ENCODE results near the gene SORCS1. TPM values are rescaled to one million over a fixed set of nuclear protein-coding genes. Genes with fewer than 3 reads are reported as not detected.

Gene SORCS1
- polyA plus RNA-seq, 1 donor (not counting 4 experiments of a cell fraction or from before 2014, with no cell fraction given), result not detected

DNA sequence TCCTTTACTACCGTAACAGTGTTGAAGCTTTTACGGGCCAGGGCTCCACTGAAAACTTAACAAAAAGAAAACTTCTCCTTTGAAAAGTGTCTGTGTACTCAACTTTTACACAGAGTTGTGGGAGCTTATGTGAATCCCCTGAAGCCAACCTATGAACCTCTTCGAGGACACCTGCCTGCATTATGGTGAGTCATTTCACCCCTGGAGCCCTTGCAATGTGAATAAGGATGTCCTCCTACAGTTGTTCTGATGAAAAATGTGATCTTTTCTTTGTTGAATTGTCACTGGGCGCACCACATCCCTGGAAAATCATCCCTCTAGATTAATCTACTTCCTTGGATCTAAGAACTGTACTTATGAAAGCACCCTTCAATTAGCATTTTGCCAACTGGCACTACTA lies 93.2 kb downstream of the SORCS1 start:
- H3K9me3 ChIP-seq (ENCODE audit: control insufficient read depth, low read depth, low read length), result peaks cover 2% of the 10 kb centered on the region
- H3K4me1 ChIP-seq (ENCODE audit: control insufficient read depth, extremely low read depth, insufficient read depth, low read length), result no peaks in the 10 kb centered on the region
- no peaks in the 10 kb centered on the region for H3K9me1 ChIP-seq (ENCODE audit: control insufficient read depth, extremely low read depth, insufficient read depth, low read length)
- FAIRE-seq (no peak), DNase-seq (ENCODE audit: low read depth, low spot score) (no peak)
- dilution Hi-C loops (cut with MboI; ENCODE audit: extremely low pct_ligation_motif_present, low sequenced_read_pairs), result no loop called here
- H3K27ac ChIP-seq (ENCODE audit: control insufficient read depth, insufficient read depth, low read length), result no peak overlapping the region
- no peak overlapping the region for H3K4me3 ChIP-seq (ENCODE audit: control insufficient read depth in 2 of 3, extremely low read depth in 1 of 3, insufficient read depth in 2 of 3, low read depth in 1 of 3, low read length in 3 of 3)
- no peak overlapping the region for H3K9ac ChIP-seq (ENCODE audit: control insufficient read depth, extremely low read depth, insufficient read depth, low read length)
- TF ChIP-seq, protein P1, sequence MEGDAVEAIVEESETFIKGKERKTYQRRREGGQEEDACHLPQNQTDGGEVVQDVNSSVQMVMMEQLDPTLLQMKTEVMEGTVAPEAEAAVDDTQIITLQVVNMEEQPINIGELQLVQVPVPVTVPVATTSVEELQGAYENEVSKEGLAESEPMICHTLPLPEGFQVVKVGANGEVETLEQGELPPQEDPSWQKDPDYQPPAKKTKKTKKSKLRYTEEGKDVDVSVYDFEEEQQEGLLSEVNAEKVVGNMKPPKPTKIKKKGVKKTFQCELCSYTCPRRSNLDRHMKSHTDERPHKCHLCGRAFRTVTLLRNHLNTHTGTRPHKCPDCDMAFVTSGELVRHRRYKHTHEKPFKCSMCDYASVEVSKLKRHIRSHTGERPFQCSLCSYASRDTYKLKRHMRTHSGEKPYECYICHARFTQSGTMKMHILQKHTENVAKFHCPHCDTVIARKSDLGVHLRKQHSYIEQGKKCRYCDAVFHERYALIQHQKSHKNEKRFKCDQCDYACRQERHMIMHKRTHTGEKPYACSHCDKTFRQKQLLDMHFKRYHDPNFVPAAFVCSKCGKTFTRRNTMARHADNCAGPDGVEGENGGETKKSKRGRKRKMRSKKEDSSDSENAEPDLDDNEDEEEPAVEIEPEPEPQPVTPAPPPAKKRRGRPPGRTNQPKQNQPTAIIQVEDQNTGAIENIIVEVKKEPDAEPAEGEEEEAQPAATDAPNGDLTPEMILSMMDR (optimal IDR thresholded peaks at IDR 0.05 in 1 of 3, IDR thresholded peaks at IDR 0.05 in 1 of 3, conservative IDR thresholded peaks at IDR 0.05 in 1 of 3; ENCODE audit: extremely low read depth in 1 of 3, insufficient read depth in 2 of 3, low read length in 3 of 3), result no peak
- no peak for TF ChIP-seq EZH2 (IDR thresholded peaks at IDR 0.05; ENCODE audit: low read length)
- no peaks in the 10 kb centered on the region for H3K79me2 ChIP-seq (ENCODE audit: control insufficient read depth, insufficient read depth, low read length)
- no peak overlapping the region for H2AFZ ChIP-seq (ENCODE audit: control insufficient read depth, low read length)
- no peak overlapping the region for H3K4me2 ChIP-seq (ENCODE audit: control insufficient read depth, extremely low read depth, insufficient read depth, low read depth, low read length)
- no peaks in the 10 kb centered on the region for H4K20me1 ChIP-seq (ENCODE audit: control insufficient read depth, extremely low read depth, insufficient read depth, low read length)
- no peaks in the 10 kb centered on the region for H3K27me3 ChIP-seq (ENCODE audit: control insufficient read depth, extremely low read depth, insufficient read depth, low read length)
- no peaks in the 10 kb centered on the region for H3K36me3 ChIP-seq (ENCODE audit: control insufficient read depth in 2 of 2, extremely low read depth in 1 of 2, insufficient read depth in 2 of 2, low read length in 2 of 2)

DNA sequence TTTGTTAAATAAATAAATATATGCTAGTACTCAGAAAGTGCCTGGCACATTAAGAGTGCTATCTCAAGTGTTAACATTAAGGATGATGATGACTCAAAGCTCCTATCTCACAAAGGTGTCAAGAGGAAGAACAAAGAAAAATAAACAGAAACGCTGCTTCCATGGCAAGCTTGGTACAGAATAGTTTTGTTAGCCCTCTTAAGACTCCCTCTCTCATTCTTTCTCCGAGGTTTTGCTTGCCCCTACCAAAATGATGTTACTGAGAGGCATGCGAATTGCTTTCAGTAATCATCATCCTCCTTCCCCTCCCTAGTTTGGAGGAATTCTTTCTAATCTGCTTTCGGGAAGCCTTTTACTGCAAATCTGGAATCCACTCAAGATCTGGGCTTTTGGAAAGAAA lies 96.7 kb downstream of the SORCS1 start:
- H4K20me1 ChIP-seq (ENCODE audit: control insufficient read depth, extremely low read depth, insufficient read depth, low read length), result no peaks in the 10 kb centered on the region
- no peaks in the 10 kb centered on the region for H3K4me1 ChIP-seq (ENCODE audit: control insufficient read depth, extremely low read depth, insufficient read depth, low read length)
- no peak overlapping the region for H2AFZ ChIP-seq (ENCODE audit: control insufficient read depth, low read length)
- H3K4me2 ChIP-seq (ENCODE audit: control insufficient read depth, extremely low read depth, insufficient read depth, low read depth, low read length), result no peak overlapping the region
- H3K27me3 ChIP-seq (ENCODE audit: control insufficient read depth, extremely low read depth, insufficient read depth, low read length), result no peaks in the 10 kb centered on the region
- H3K27ac ChIP-seq (ENCODE audit: control insufficient read depth, insufficient read depth, low read length), result no peak overlapping the region
- no peak overlapping the region for H3K4me3 ChIP-seq (ENCODE audit: control insufficient read depth in 2 of 3, extremely low read depth in 1 of 3, insufficient read depth in 2 of 3, low read depth in 1 of 3, low read length in 3 of 3)
- H3K79me2 ChIP-seq (ENCODE audit: control insufficient read depth, insufficient read depth, low read length), result no peaks in the 10 kb centered on the region
- no peak overlapping the region for H3K9ac ChIP-seq (ENCODE audit: control insufficient read depth, extremely low read depth, insufficient read depth, low read length)
- no peaks in the 10 kb centered on the region for H3K9me3 ChIP-seq (ENCODE audit: control insufficient read depth, low read depth, low read length)
- no peaks in the 10 kb centered on the region for H3K36me3 ChIP-seq (ENCODE audit: control insufficient read depth in 2 of 2, extremely low read depth in 1 of 2, insufficient read depth in 2 of 2, low read length in 2 of 2)
- TF ChIP-seq, protein P1 (optimal IDR thresholded peaks at IDR 0.05 in 1 of 3, IDR thresholded peaks at IDR 0.05 in 1 of 3, conservative IDR thresholded peaks at IDR 0.05 in 1 of 3; ENCODE audit: extremely low read depth in 1 of 3, insufficient read depth in 2 of 3, low read length in 3 of 3), result no peak
- no peak for TF ChIP-seq EZH2 (IDR thresholded peaks at IDR 0.05; ENCODE audit: low read length)
- FAIRE-seq (no peak), DNase-seq (ENCODE audit: low read depth, low spot score) (no peak)
- dilution Hi-C loops (cut with MboI; ENCODE audit: extremely low pct_ligation_motif_present, low sequenced_read_pairs), result no loop called here
- no peaks in the 10 kb centered on the region for H3K9me1 ChIP-seq (ENCODE audit: control insufficient read depth, extremely low read depth, insufficient read depth, low read length)

All from keratinocyte (primary cell).